HEK293 (cell line): Measurements from ENCODE around the gene SERTAD1.

Source experiments
- CTCF ChIA-PET: fragments of 350-600 bp; formaldehyde crosslinking; extraction: SDS; loops from one replicate; lab custom pipeline; 2021; ENCODE audit warnings: antibody characterized with exemption; lab: Yijun Ruan, JAX
- POLR2A ChIA-PET: fragments of 300-600 bp; formaldehyde crosslinking; extraction: SDS; loops from one replicate; lab custom pipeline; 2020; ENCODE audit warnings: antibody characterized with exemption, inconsistent platforms; lab: Yijun Ruan, JAX
- H3K27ac ChIP-seq: fragments of 200-500 bp; sonication (Bioruptor generic); 2 replicates; pipeline ENCODE4 v1.5.1; 2014; ENCODE audit warnings: low read depth, low read length, control low read depth, inconsistent platforms; ENCODE audit errors: extremely low read depth
- H3K36me3 ChIP-seq, 2 experiments: fragments of 200-500 bp in 1 of 2; sonication (Bioruptor generic) in 1 of 2; 1 replicate in 1 of 2; 2 replicates in 1 of 2; pipeline ENCODE4 v1.5.1; 2014 to 2017; ENCODE audit warnings: inconsistent platforms in 2 of 2, low read length in 2 of 2; ENCODE audit not compliant: control insufficient read depth in 2 of 2, insufficient read depth in 1 of 2
- H3K4me1 ChIP-seq: fragments of 200-500 bp; sonication (Bioruptor generic); 2 replicates; pipeline ENCODE4 v1.5.1; 2014; ENCODE audit warnings: mild to moderate bottlenecking, low read length, inconsistent platforms; ENCODE audit not compliant: control insufficient read depth, insufficient read depth
- H3K4me3 ChIP-seq: 2 replicates; pipeline ENCODE4 v1.5.1; 2011; ENCODE audit warnings: low read depth, mild to moderate bottlenecking, control low read depth, low read length, moderate library complexity
- H3K9me3 ChIP-seq: fragments of 200-500 bp; sonication (Bioruptor generic); 2 replicates; pipeline ENCODE4 v1.5.1; 2014; ENCODE audit warnings: low read depth, low read length, inconsistent platforms; ENCODE audit not compliant: control insufficient read depth, insufficient read depth
- MEIS1 ChIP-seq: sonication (generic); formaldehyde crosslinking; IDR thresholded peaks from 2 replicates; pipeline ENCODE4 v1.8.1; 2022; ENCODE audit warnings: missing genetic modification reagents, mild to moderate bottlenecking, borderline replicate concordance
- ZBTB20 ChIP-seq: fragments of 450-650 bp; formaldehyde crosslinking; IDR thresholded peaks from 2 replicates; pipeline ENCODE4 v1.5.1; 2016; ENCODE audit warnings: missing biosample characterization, missing genetic modification characterization
- ZFP69B ChIP-seq: fragments of 450-650 bp; formaldehyde crosslinking; IDR thresholded peaks from 2 replicates; pipeline ENCODE4 v1.5.1; 2016; ENCODE audit warnings: missing biosample characterization, missing genetic modification characterization
- ZNF112 ChIP-seq: fragments of 450-650 bp; formaldehyde crosslinking; IDR thresholded peaks from 2 replicates; pipeline ENCODE4 v1.5.0; 2017; ENCODE audit warnings: missing biosample characterization, missing genetic modification characterization
- ZNF121 ChIP-seq: fragments of 450-650 bp; formaldehyde crosslinking; IDR thresholded peaks from 2 replicates; pipeline ENCODE4 v1.5.1; 2016; ENCODE audit warnings: missing biosample characterization, missing genetic modification characterization
- ZNF558 ChIP-seq: fragments of 450-650 bp; formaldehyde crosslinking; IDR thresholded peaks from 2 replicates; pipeline ENCODE4 v1.5.1; 2016; ENCODE audit warnings: missing biosample characterization, missing genetic modification characterization
- ZNF777 ChIP-seq: fragments of 450-650 bp; formaldehyde crosslinking; IDR thresholded peaks from 2 replicates; pipeline ENCODE4 v1.5.1; 2017; ENCODE audit warnings: missing biosample characterization, missing genetic modification characterization, borderline replicate concordance
- ZNF785 ChIP-seq: fragments of 450-650 bp; formaldehyde crosslinking; IDR thresholded peaks from 2 replicates; pipeline ENCODE4 v1.5.1; 2016; ENCODE audit warnings: missing biosample characterization, missing genetic modification characterization
- ZNF792 ChIP-seq: fragments of 450-650 bp; formaldehyde crosslinking; IDR thresholded peaks from 2 replicates; pipeline ENCODE4 v1.5.1; 2016; ENCODE audit warnings: missing biosample characterization, missing genetic modification characterization
- TF ChIP-seq, protein P1 (sequence below): fragments of 450-650 bp; formaldehyde crosslinking; IDR thresholded peaks from 2 replicates; pipeline ENCODE4 v1.5.1; 2016; ENCODE audit warnings: missing biosample characterization, missing genetic modification characterization
- TF ChIP-seq, protein P2 (sequence below): fragments of 450-650 bp; formaldehyde crosslinking; IDR thresholded peaks from 2 replicates; pipeline ENCODE4 v1.5.1; 2016; ENCODE audit warnings: missing biosample characterization, missing genetic modification characterization
- TF ChIP-seq, protein P3 (sequence below): fragments of 450-650 bp; formaldehyde crosslinking; IDR thresholded peaks from 2 replicates; pipeline ENCODE4 v1.5.1; 2017; ENCODE audit warnings: missing biosample characterization, missing genetic modification characterization
- TF ChIP-seq, protein P4 (sequence below): fragments of 450-650 bp; formaldehyde crosslinking; IDR thresholded peaks from 2 replicates; pipeline ENCODE4 v1.5.1; 2016; ENCODE audit warnings: missing biosample characterization, missing genetic modification characterization, borderline replicate concordance
- TF ChIP-seq, protein P5 (sequence below): fragments of 450-650 bp; formaldehyde crosslinking; IDR thresholded peaks from 2 replicates; pipeline ENCODE4 v1.5.1; 2017; ENCODE audit warnings: missing biosample characterization, missing genetic modification characterization
- TF ChIP-seq, protein P6 (sequence below): fragments of 450-650 bp; formaldehyde crosslinking; IDR thresholded peaks from 2 replicates; pipeline ENCODE4 v1.5.1; 2017; ENCODE audit warnings: missing biosample characterization, missing genetic modification characterization

SERTAD1 gene

DNA sequence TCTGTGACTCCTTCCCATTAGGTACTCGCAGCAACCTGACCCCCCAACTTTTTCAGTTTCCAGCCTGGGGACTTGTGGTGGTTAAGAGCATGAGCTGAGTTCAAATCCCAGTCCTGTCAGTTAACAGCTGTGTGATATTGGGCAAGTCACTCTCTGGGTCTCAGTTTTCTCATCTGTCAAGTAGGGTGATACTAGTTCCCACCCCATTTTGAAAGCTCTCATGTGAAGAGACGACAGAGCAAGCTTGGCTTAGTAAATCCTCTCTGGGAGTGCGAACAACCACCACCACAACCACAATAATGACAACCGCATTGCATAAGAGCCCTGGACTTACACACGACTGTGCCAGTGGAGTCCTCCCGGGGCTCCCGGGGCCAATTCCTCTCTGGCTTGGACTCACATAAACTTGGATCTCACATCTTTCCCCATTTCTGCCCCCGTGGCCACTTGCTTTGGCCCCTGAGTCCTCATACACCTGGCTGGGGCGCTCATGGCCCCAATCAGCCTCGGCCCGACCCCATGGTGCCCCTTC lies 39.3 kb upstream of the SERTAD1 start:
- H3K9me3 ChIP-seq = no peaks in the 10 kb centered on the region
- H3K4me3 ChIP-seq = peak overlapping the region; percentile 53
- ChIA-PET POLR2A (interaction anchor here (0.5 to 5.2 kb wide), 35 partner anchors 9 to 1029 kb away, joined by 3 to 74 read pairs (median 4); partner anchors contain the start of genes ACTMAP, C19orf47, PLD3 and PRX), CTCF (interaction anchor here (0.5 to 5.9 kb wide), 47 partner anchors 9 to 1025 kb away, joined by 3 to 98 read pairs (median 7); partner anchors contain the start of genes LTBP4, PLD3, PRX and SERTAD1)
- peak overlapping the region; percentile 20; the same call in 1 of the 2 replicates for H3K27ac ChIP-seq
- peaks cover 13% of the 10 kb centered on the region for H3K4me1 ChIP-seq
- no peaks in the 10 kb centered on the region; a peak in 1 of 3 replicates for H3K36me3 ChIP-seq
- TF ChIP-seq ZNF121 (tag by site-specific recombination) (peak; percentile 74; the same call in 1 of the 2 replicates), ZNF777 (peak; percentile 28; the same call in 1 of the 2 replicates), ZBTB20 (tag by site-specific recombination) (peak; percentile 76; the same call in 1 of the 2 replicates), ZNF785 (tag by site-specific recombination) (peak; percentile 49; the same call in 1 of the 2 replicates), ZNF792 (tag by site-specific recombination) (0 out of 2 replicates have a peak, but pooled peaks have one; percentile 59), MEIS1 (CRISPR knock-in tag) (no peak), ZNF112 (tag by site-specific recombination) (0 out of 2 replicates have a peak, but pooled peaks have one; percentile 9), ZNF558 (tag by site-specific recombination) (0 out of 2 replicates have a peak, but pooled peaks have one; percentile 16), ZFP69B (peak; percentile 53; the same call in 1 of the 2 replicates)
- TF ChIP-seq, protein P1, sequence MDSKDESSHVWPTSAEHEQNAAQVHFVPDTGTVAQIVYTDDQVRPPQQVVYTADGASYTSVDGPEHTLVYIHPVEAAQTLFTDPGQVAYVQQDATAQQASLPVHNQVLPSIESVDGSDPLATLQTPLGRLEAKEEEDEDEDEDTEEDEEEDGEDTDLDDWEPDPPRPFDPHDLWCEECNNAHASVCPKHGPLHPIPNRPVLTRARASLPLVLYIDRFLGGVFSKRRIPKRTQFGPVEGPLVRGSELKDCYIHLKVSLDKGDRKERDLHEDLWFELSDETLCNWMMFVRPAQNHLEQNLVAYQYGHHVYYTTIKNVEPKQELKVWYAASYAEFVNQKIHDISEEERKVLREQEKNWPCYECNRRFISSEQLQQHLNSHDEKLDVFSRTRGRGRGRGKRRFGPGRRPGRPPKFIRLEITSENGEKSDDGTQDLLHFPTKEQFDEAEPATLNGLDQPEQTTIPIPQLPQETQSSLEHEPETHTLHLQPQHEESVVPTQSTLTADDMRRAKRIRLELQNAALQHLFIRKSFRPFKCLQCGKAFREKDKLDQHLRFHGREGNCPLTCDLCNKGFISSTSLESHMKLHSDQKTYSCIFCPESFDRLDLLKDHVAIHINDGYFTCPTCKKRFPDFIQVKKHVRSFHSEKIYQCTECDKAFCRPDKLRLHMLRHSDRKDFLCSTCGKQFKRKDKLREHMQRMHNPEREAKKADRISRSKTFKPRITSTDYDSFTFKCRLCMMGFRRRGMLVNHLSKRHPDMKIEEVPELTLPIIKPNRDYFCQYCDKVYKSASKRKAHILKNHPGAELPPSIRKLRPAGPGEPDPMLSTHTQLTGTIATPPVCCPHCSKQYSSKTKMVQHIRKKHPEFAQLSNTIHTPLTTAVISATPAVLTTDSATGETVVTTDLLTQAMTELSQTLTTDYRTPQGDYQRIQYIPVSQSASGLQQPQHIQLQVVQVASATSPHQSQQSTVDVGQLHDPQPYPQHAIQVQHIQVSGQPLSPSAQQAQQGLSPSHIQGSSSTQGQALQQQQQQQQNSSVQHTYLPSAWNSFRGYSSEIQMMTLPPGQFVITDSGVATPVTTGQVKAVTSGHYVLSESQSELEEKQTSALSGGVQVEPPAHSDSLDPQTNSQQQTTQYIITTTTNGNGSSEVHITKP (tag by site-specific recombination) = peak; percentile 93
- TF ChIP-seq, protein P2, sequence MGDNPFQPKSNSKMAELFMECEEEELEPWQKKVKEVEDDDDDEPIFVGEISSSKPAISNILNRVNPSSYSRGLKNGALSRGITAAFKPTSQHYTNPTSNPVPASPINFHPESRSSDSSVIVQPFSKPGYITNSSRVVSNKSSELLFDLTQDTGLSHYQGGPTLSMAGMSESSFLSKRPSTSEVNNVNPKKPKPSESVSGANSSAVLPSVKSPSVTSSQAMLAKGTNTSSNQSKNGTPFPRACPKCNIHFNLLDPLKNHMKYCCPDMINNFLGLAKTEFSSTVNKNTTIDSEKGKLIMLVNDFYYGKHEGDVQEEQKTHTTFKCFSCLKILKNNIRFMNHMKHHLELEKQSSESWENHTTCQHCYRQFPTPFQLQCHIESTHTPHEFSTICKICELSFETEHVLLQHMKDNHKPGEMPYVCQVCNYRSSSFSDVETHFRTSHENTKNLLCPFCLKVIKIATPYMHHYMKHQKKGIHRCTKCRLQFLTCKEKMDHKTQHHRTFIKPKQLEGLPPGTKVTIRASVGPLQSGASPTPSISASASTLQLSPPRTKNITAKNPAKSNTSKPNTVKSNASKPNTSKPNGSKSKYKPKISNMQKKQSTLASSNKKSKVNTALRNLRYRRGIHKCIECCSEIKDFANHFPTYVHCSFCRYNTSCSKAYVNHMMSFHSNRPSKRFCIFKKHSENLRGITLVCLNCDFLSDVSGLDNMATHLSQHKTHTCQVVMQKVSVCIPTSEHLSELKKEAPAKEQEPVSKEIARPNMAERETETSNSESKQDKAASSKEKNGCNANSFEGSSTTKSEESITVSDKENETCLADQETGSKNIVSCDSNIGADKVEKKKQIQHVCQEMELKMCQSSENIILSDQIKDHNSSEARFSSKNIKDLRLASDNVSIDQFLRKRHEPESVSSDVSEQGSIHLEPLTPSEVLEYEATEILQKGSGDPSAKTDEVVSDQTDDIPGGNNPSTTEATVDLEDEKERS = no peak
- TF ChIP-seq, protein P3, sequence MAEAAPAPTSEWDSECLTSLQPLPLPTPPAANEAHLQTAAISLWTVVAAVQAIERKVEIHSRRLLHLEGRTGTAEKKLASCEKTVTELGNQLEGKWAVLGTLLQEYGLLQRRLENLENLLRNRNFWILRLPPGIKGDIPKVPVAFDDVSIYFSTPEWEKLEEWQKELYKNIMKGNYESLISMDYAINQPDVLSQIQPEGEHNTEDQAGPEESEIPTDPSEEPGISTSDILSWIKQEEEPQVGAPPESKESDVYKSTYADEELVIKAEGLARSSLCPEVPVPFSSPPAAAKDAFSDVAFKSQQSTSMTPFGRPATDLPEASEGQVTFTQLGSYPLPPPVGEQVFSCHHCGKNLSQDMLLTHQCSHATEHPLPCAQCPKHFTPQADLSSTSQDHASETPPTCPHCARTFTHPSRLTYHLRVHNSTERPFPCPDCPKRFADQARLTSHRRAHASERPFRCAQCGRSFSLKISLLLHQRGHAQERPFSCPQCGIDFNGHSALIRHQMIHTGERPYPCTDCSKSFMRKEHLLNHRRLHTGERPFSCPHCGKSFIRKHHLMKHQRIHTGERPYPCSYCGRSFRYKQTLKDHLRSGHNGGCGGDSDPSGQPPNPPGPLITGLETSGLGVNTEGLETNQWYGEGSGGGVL (tag by site-specific recombination) = peak; percentile 26; the same call in 1 of the 2 replicates
- TF ChIP-seq, protein P4, sequence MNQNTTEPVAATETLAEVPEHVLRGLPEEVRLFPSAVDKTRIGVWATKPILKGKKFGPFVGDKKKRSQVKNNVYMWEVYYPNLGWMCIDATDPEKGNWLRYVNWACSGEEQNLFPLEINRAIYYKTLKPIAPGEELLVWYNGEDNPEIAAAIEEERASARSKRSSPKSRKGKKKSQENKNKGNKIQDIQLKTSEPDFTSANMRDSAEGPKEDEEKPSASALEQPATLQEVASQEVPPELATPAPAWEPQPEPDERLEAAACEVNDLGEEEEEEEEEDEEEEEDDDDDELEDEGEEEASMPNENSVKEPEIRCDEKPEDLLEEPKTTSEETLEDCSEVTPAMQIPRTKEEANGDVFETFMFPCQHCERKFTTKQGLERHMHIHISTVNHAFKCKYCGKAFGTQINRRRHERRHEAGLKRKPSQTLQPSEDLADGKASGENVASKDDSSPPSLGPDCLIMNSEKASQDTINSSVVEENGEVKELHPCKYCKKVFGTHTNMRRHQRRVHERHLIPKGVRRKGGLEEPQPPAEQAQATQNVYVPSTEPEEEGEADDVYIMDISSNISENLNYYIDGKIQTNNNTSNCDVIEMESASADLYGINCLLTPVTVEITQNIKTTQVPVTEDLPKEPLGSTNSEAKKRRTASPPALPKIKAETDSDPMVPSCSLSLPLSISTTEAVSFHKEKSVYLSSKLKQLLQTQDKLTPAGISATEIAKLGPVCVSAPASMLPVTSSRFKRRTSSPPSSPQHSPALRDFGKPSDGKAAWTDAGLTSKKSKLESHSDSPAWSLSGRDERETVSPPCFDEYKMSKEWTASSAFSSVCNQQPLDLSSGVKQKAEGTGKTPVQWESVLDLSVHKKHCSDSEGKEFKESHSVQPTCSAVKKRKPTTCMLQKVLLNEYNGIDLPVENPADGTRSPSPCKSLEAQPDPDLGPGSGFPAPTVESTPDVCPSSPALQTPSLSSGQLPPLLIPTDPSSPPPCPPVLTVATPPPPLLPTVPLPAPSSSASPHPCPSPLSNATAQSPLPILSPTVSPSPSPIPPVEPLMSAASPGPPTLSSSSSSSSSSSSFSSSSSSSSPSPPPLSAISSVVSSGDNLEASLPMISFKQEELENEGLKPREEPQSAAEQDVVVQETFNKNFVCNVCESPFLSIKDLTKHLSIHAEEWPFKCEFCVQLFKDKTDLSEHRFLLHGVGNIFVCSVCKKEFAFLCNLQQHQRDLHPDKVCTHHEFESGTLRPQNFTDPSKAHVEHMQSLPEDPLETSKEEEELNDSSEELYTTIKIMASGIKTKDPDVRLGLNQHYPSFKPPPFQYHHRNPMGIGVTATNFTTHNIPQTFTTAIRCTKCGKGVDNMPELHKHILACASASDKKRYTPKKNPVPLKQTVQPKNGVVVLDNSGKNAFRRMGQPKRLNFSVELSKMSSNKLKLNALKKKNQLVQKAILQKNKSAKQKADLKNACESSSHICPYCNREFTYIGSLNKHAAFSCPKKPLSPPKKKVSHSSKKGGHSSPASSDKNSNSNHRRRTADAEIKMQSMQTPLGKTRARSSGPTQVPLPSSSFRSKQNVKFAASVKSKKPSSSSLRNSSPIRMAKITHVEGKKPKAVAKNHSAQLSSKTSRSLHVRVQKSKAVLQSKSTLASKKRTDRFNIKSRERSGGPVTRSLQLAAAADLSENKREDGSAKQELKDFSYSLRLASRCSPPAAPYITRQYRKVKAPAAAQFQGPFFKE (tag by site-specific recombination) = 0 out of 2 replicates have a peak, but pooled peaks have one; percentile 10
- TF ChIP-seq, protein P5, sequence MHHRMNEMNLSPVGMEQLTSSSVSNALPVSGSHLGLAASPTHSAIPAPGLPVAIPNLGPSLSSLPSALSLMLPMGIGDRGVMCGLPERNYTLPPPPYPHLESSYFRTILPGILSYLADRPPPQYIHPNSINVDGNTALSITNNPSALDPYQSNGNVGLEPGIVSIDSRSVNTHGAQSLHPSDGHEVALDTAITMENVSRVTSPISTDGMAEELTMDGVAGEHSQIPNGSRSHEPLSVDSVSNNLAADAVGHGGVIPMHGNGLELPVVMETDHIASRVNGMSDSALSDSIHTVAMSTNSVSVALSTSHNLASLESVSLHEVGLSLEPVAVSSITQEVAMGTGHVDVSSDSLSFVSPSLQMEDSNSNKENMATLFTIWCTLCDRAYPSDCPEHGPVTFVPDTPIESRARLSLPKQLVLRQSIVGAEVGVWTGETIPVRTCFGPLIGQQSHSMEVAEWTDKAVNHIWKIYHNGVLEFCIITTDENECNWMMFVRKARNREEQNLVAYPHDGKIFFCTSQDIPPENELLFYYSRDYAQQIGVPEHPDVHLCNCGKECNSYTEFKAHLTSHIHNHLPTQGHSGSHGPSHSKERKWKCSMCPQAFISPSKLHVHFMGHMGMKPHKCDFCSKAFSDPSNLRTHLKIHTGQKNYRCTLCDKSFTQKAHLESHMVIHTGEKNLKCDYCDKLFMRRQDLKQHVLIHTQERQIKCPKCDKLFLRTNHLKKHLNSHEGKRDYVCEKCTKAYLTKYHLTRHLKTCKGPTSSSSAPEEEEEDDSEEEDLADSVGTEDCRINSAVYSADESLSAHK (tag by site-specific recombination) = peak; percentile 18; the same call in 1 of the 2 replicates
- TF ChIP-seq, protein P6, sequence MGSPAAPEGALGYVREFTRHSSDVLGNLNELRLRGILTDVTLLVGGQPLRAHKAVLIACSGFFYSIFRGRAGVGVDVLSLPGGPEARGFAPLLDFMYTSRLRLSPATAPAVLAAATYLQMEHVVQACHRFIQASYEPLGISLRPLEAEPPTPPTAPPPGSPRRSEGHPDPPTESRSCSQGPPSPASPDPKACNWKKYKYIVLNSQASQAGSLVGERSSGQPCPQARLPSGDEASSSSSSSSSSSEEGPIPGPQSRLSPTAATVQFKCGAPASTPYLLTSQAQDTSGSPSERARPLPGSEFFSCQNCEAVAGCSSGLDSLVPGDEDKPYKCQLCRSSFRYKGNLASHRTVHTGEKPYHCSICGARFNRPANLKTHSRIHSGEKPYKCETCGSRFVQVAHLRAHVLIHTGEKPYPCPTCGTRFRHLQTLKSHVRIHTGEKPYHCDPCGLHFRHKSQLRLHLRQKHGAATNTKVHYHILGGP (tag by site-specific recombination) = 0 out of 2 replicates have a peak, but pooled peaks have one; percentile 4
